Psoas muscle (tissue), 8 donors: Measurements from ENCODE around the gene SF3B2. TPM values are rescaled to one million over a fixed set of nuclear protein-coding genes. Genes with fewer than 3 reads are reported as not detected.
A peak's percentile ranks its signal among the peaks of the same experiment; 100 is the strongest.

Source experiments
- ATAC-seq, 4 donors: fragments of 200-7000 bp; cut with Tn5 transposase; one replicate each; pipeline ENCODE4 v1.9.1; 2020; ENCODE audit warnings: moderate library complexity in 3 of 4, mild to moderate bottlenecking in 2 of 4
- DNase-seq, 2 donors: peaks; one replicate each; pipeline ENCODE4 v3.0.0-alpha.2; 2020
- H3K27ac ChIP-seq: fragments of 200-600 bp; one replicate; pipeline ENCODE4 v1.8.0; 2022
- H3K27me3 ChIP-seq, 3 donors: fragments of 200-600 bp in 1 of 3; one replicate each; pipeline versions ENCODE4 v1.6.1 to v1.8.0; 2013 to 2022; ENCODE audit warnings: low read length in 2 of 3, mild to moderate bottlenecking in 2 of 3, moderate library complexity in 1 of 3; ENCODE audit not compliant: insufficient read depth in 3 of 3
- H3K36me3 ChIP-seq, 2 donors: fragments of 200-600 bp in 1 of 2; one replicate each; pipeline versions ENCODE4 v1.6.1 to v1.8.0; 2013 to 2022; ENCODE audit warnings: low read depth in 1 of 2, mild to moderate bottlenecking in 1 of 2, moderate library complexity in 1 of 2; ENCODE audit not compliant: insufficient read depth in 1 of 2
- H3K4me1 ChIP-seq: fragments of 200-600 bp; one replicate; pipeline ENCODE4 v1.8.0; 2022
- H3K4me3 ChIP-seq: fragments of 200-600 bp; one replicate; pipeline ENCODE4 v1.8.0; 2022; ENCODE audit warnings: mild to moderate bottlenecking
- H3K9me3 ChIP-seq: fragments of 200-600 bp; one replicate; pipeline ENCODE4 v1.8.0; 2022
- WGBS, 3 donors: extraction: QIAGEN DNeasy Blood & Tissue Kit; methylation state at CpG; one replicate each; pipeline versions ENCODE4 v1.1.6 to v1.1.7; 2013; 5-methylcytosine and 5-hydroxymethylcytosine counted together
- intact Hi-C, 2 donors: fragments of 100-400 bp; cut with DNase I; formaldehyde crosslinking; loops; one replicate each; pipeline versions ENCODE4 v1.11.0 to v1.14.2; 2022
- polyA plus RNA-seq, 3 donors: library from polyadenylated mRNA; stranded (reverse); fragments of 200-250 nt; gene quantifications; one replicate each; pipeline ENCODE4 v1.2.3, GENCODE V29; 2013
- total RNA-seq, 4 donors: library from RNA; stranded (reverse); fragmentation: NEBNext Ultra II Directional in 2 of 4; extraction: Animal tissue kit (Norgen Biotek cat#: 25700) in 2 of 4; gene quantifications; one replicate each; pipeline versions ENCODE4 v1.2.1 to v1.2.4, GENCODE V29; 2021 to 2023
- TF ChIP-seq, protein P1 (sequence below): fragments of 200-600 bp; IDR thresholded peaks from one replicate; pipeline ENCODE4 v1.8.0; 2022; ENCODE audit warnings: antibody characterized with exemption
- donor health status: healthy with polysubstance abuse.
- donor health status: DM: no; HTN: no; CAD: no; lungs with moderate emphysema.
- donor health status: Bipolar disorder and iron deficiency.
- donor health status: healthy.
- donor health status: DM: yes; HTN: yes; CAD: no.
- donor health status: DM: no; HTN: no; CAD: no.
- donor health status: DM: no; HTN: no; CAD: no.
- donor health status: DM: yes; HTN: yes; CAD: no.

SF3B2 gene
- total and polyA plus RNA-seq, 7 donors = 62.8 to 135 (median 90.8) TPM

DNA sequence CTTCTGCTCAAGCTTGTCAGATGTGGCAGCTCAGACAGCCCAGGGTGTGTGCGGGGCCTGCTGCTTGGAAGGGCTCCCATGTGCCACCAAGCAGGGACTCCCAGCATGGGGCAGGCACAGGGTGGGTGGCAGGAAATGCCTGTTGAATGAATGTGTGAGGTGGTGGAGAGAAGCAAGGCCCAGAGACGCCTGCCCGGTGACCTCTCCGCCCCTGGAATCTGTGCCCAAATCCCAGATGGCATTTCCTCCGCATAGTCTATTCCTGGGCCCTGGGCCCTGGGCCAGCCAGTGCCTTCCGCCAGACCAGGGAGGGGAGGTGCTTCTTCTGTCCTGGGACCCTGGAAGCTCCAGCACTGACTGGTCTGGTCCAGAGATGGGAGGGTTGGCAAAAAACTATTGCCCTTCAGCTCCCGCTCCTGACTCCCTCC lies 36.7 kb upstream of the SF3B2 start:
- H3K4me3 ChIP-seq = peak overlapping the region; percentile 28
- peaks cover 0 to 7% (median 5%) of the 10 kb centered on the region in 3 donors for H3K27me3 ChIP-seq
- ATAC-seq (peak; percentile 77 to 89 (median 85)), DNase-seq (peak in 1 of 2 donors; percentile 74)
- 31 to 41% (median 38%) methylated on average over 7 of the region's 7 CpGs for WGBS, 3 donors
- H3K27ac ChIP-seq = peak overlapping the region; percentile 69
- H3K4me1 ChIP-seq = peaks cover 21% of the 10 kb centered on the region
- TF ChIP-seq, protein P1, sequence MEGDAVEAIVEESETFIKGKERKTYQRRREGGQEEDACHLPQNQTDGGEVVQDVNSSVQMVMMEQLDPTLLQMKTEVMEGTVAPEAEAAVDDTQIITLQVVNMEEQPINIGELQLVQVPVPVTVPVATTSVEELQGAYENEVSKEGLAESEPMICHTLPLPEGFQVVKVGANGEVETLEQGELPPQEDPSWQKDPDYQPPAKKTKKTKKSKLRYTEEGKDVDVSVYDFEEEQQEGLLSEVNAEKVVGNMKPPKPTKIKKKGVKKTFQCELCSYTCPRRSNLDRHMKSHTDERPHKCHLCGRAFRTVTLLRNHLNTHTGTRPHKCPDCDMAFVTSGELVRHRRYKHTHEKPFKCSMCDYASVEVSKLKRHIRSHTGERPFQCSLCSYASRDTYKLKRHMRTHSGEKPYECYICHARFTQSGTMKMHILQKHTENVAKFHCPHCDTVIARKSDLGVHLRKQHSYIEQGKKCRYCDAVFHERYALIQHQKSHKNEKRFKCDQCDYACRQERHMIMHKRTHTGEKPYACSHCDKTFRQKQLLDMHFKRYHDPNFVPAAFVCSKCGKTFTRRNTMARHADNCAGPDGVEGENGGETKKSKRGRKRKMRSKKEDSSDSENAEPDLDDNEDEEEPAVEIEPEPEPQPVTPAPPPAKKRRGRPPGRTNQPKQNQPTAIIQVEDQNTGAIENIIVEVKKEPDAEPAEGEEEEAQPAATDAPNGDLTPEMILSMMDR = no peak
- no peaks in the 10 kb centered on the region for H3K36me3 ChIP-seq
- intact Hi-C loops = no loop called here
- no peaks in the 10 kb centered on the region for H3K9me3 ChIP-seq

DNA sequence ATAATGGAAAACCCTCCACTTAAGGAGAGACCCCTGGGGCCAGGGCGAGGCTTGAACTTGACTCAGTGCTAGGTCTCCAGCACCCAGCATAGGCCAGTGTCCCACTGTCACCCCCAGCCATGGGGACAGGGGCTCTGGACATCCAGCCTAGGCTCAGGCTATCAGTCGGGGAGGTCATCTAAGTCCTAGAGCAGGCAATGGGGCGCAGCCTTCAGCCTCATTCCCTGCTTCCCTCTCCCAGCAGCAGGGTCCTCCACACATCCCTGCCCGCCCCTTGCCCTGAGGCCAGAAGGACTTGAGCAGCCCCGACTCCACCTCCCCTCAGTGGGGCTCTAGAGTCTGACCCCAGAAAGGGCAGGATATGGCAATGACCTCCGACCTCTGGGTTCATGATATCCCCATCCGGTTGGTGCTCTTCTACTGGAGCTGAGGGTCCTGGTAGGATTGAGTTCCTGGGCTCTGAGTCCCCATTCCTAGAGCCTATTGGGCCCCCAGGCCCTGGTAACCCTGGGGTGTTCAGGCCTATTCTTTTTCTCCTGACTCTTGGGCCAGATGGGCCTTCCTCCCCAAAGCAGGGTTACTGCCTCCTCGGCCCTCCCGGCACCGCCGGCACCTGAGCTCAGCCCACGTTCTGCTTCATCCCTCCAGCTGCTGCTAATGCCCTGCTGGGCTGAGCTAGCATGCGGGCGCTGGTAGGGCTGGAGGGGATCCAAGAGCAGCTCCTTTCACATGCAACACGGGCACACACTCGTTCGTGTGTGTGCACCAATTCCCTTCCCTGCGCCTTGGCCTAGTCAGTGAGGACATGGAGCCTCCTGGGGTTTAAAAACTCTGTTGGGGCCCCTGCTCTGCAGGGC lies 36.0 kb upstream of the SF3B2 start:
- 47 to 63% (median 53%) methylated on average over 18 of the region's 18 CpGs for WGBS, 3 donors
- TF ChIP-seq, protein P1 = no peak
- no peaks in the 10 kb centered on the region for H3K9me3 ChIP-seq
- peaks cover 21% of the 10 kb centered on the region for H3K4me1 ChIP-seq
- H3K36me3 ChIP-seq = no peaks in the 10 kb centered on the region
- intact Hi-C loops = no loop called here
- H3K27me3 ChIP-seq = peaks cover 0 to 7% (median 5%) of the 10 kb centered on the region in 3 donors
- DNase-seq (no peak), ATAC-seq (peak; percentile 2 to 61 (median 29))
- H3K27ac ChIP-seq = peak overlapping the region; percentile 69
- peak overlapping the region; percentile 28 for H3K4me3 ChIP-seq

DNA sequence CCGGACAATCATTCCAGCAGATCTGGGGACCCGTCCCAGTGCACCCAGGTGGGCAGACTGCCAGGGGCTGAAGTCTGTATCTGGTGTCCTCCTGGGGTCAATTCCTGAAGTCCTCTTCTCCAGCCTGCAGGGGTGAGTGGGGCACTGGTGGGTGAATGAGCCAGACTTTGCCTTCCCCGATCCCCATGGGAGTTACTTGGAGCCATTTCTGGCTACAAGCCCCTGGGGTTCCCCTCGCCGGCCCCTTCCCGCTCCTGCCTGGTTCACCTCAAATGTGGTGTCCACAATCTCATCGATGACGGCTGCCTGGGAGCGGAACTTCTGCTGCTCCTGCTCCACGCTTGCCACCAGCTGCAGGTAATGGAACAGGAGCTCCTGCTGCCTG lies 35.4 kb upstream of the SF3B2 start:
- Histone ChIP-seq H3K9me3 (no peaks in the 10 kb centered on the region), H3K27ac (peak overlapping the region; percentile 69), H3K4me1 (peaks cover 21% of the 10 kb centered on the region), H3K36me3 (no peaks in the 10 kb centered on the region), H3K4me3 (no peak overlapping the region), H3K27me3 (peaks cover 0 to 7% (median 5%) of the 10 kb centered on the region in 3 donors)
- WGBS, 3 donors = 77 to 80% (median 79%) methylated on average over 8 to 10 of the region's 10 CpGs
- ATAC-seq (no peak), DNase-seq (no peak)
- intact Hi-C loops = no loop called here
- TF ChIP-seq, protein P1 = no peak

DNA sequence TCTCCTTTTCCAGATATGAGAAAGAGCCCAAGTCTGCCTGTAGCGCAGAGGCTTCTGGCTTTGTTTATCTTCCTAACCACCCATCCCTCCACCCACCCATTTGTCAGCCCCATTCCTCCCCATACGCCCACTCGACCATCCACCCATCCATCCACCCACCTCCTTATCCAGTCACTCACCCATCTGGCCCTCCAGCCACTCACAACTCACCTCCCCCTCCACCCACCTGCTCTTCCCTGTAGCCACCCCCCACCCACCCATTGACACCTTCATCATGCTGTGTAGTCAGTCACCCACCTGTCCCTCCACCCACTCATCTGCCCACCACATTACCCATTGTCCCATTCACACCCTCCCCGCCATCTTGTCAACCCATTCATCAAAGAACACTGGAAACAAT lies 34.8 kb upstream of the SF3B2 start:
- Histone ChIP-seq H3K27me3 (peaks cover 0 to 7% (median 5%) of the 10 kb centered on the region in 3 donors), H3K4me3 (no peak overlapping the region), H3K4me1 (peaks cover 19% of the 10 kb centered on the region), H3K9me3 (no peaks in the 10 kb centered on the region), H3K36me3 (no peaks in the 10 kb centered on the region), H3K27ac (no peak overlapping the region)
- 67 to 84% (median 81%) methylated on average over 4 of the region's 4 CpGs for WGBS, 3 donors
- TF ChIP-seq, protein P1 = no peak
- no peak for DNase-seq
- ATAC-seq = no peak
- intact Hi-C loops = no loop called here
